ENCODE measurements around the gene TPRG1L. TPM values are rescaled to one million over a fixed set of nuclear protein-coding genes. Genes with fewer than 3 reads are reported as not detected.
A peak's percentile ranks its signal among the peaks of the same experiment; 100 is the strongest.

Gene TPRG1L
- total RNA-seq, 1 donor from 2014 or later = 47.5 TPM

DNA sequence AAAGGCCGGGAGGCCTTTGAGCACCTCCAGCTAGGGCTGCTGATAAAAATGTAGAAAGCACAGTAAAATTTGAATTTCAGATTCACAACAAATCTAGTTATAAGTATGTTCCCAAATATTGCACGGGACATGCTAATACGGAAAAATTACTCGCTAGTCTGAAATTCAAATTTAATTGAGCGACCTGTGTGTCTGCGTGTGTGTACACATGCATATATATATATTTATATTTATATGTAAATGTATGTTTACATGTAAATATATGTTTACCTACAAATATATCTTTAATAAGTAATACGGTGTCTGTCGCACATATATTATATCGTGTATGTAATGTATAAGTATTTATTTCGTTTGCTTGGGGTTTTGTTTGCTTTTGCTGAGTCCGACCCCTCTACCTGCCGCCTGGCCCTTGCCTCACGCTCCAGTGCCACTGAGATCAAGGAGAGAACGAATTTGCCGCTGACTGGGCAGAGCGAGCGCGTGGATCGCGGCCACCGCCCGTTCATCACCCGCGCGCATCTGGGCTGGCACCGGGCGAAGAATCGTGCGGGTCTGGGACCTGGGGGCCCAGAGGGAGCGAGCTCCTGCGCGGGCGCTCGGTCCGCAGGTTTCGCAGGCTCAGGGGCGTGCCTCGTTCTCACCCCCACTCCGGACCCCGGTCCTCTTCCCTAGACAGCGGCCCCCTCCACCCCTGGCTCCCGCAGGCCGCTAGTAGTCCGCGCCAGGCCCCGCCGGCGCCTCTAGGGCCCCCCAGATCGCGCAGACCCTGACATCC, 25.6 kb downstream of the TPRG1L start:
- TF ChIP-seq, protein P1, sequence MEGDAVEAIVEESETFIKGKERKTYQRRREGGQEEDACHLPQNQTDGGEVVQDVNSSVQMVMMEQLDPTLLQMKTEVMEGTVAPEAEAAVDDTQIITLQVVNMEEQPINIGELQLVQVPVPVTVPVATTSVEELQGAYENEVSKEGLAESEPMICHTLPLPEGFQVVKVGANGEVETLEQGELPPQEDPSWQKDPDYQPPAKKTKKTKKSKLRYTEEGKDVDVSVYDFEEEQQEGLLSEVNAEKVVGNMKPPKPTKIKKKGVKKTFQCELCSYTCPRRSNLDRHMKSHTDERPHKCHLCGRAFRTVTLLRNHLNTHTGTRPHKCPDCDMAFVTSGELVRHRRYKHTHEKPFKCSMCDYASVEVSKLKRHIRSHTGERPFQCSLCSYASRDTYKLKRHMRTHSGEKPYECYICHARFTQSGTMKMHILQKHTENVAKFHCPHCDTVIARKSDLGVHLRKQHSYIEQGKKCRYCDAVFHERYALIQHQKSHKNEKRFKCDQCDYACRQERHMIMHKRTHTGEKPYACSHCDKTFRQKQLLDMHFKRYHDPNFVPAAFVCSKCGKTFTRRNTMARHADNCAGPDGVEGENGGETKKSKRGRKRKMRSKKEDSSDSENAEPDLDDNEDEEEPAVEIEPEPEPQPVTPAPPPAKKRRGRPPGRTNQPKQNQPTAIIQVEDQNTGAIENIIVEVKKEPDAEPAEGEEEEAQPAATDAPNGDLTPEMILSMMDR (IDR thresholded peaks at IDR 0.05) = no peak
- peaks cover 38% of the 10 kb centered on the region for H3K4me1 ChIP-seq
- DNase-seq (peak; percentile 56), ATAC-seq (no peak)
- peaks cover 20% of the 10 kb centered on the region for H3K36me3 ChIP-seq
- intact Hi-C loops (cut with DNase I) = no loop called here
- H3K27ac ChIP-seq = no peak overlapping the region
- H3K27me3 ChIP-seq = peaks cover 40% of the 10 kb centered on the region
- peak overlapping the region; percentile 99 for H3K4me3 ChIP-seq
- H3K9me3 ChIP-seq = no peaks in the 10 kb centered on the region

GRCh38 chr1:3651026-3651929, 26.5 kb downstream of the TPRG1L start:
- peak overlapping the region; percentile 29 for H3K4me3 ChIP-seq

DNA sequence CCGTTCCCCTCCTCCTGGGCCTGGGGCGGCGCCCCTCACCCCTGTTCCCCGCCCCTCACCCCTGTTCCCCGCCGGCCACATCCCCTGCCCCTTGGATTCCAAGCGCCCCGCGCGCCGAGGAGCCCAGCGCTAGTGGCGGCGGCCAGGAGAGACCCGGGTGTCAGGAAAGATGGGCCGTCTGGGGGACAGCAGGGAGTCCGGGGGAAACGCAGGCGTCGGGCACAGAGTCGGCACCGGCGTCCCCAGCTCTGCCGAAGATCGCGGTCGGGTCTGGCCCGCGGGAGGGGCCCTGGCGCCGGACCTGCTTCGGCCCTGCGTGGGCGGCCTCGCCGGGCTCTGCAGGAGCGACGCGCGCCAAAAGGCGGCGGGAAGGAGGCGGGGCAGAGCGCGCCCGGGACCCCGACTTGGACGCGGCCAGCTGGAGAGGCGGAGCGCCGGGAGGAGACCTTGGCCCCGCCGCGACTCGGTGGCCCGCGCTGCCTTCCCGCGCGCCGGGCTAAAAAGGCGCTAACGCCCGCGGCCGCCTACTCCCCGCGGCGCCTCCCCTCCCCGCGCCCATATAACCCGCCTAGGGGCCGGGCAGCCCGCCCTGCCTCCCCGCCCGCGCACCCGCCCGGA, 27.2 kb downstream of the TPRG1L start, which contains the start of gene TP73:
Gene TP73, plus strand, starts transcription at position 587 of the 618 bp plus-strand sequence. CDS start 29,850 bp downstream, outside the sequence.
- TF ChIP-seq, protein P1 (IDR thresholded peaks at IDR 0.05) = no peak
- Histone ChIP-seq H3K4me1 (peaks cover 38% of the 10 kb centered on the region), H3K9me3 (no peaks in the 10 kb centered on the region), H3K4me3 (peak within 1 kb of the TSS; percentile 29), H3K27me3 (peaks cover 40% of the 10 kb centered on the region), H3K36me3 (peaks cover 4% of the 10 kb centered on the region), H3K27ac (no peak within 1 kb of the TSS)
- ATAC-seq = peak; percentile 8
- intact Hi-C loops (cut with DNase I) = no loop called here
- DNase-seq = peak; percentile 62

More at GRCh38 chr1:3651026-3651929, 26.5 kb downstream of the TPRG1L start:
- H3K36me3 ChIP-seq = peaks cover 12% of the 10 kb centered on the region
- peaks cover 38% of the 10 kb centered on the region for H3K4me1 ChIP-seq
- no peaks in the 10 kb centered on the region for H3K9me3 ChIP-seq
- intact Hi-C loops (cut with DNase I) = no loop called here
- no peak overlapping the region for H3K27ac ChIP-seq
- TF ChIP-seq, protein P1 (IDR thresholded peaks at IDR 0.05) = no peak
- peaks cover 40% of the 10 kb centered on the region for H3K27me3 ChIP-seq
- peak; percentile 64 for DNase-seq
- ATAC-seq = no peak

DNA sequence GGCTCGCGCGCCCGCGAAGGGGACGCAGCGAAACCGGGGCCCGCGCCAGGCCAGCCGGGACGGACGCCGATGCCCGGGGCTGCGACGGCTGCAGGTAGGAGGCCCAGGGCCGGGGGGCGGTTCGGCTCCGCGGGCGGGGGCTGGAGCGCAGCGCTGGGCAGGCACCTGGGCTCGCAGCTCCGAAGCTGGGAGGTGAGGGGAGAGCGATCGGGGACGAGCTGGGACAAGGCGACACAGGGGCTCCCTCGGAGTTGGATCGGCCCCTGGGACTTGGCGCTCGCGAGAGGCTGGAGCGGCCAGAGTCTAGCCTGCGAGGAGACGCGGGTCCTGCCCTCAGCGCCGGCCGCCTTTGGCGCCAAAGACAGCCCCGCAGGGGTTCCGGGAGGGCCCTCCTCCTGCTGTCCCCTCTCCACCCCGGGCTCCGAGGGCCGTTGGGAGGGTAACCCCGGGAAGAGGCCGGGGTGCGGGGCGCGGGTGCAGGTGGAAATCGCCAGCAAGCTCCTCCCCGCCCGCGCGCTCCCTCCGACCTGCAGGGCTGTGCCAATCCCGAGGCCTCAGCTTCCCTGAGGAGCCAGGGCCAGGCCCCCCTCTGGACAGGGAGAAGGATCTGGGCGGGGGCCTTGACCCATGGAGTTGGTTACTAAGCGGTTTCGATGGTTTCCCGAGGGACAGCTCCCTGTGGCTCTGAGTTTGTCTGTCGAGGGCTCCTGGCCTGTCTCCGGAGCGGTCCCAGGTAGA, 27.9 kb downstream of the TPRG1L start:
- intact Hi-C loops (cut with DNase I) = no loop called here
- peak overlapping the region; percentile 29 for H3K4me3 ChIP-seq
- peaks cover 46% of the 10 kb centered on the region for H3K27me3 ChIP-seq
- no peaks in the 10 kb centered on the region for H3K9me3 ChIP-seq
- DNase-seq = peak; percentile 69
- H3K36me3 ChIP-seq = no peaks in the 10 kb centered on the region
- no peak overlapping the region for H3K27ac ChIP-seq
- ATAC-seq = peak; percentile 4
- peaks cover 38% of the 10 kb centered on the region for H3K4me1 ChIP-seq
- TF ChIP-seq, protein P1 (IDR thresholded peaks at IDR 0.05) = no peak

- no peak for DNase-seq
- intact Hi-C loops (cut with DNase I) = no loop called here
Measured at GRCh38 chr1:3653286-3653618, 28.4 kb downstream of the TPRG1L start.

More at GRCh38 chr1:3653286-3653618, 28.4 kb downstream of the TPRG1L start:
- Histone ChIP-seq H3K27me3 (peaks cover 49% of the 10 kb centered on the region), H3K4me3 (no peak overlapping the region), H3K9me3 (no peaks in the 10 kb centered on the region), H3K36me3 (no peaks in the 10 kb centered on the region), H3K4me1 (peaks cover 37% of the 10 kb centered on the region), H3K27ac (no peak overlapping the region)
- no peak for ATAC-seq
- TF ChIP-seq, protein P1 (IDR thresholded peaks at IDR 0.05) = no peak

All from upper lobe of right lung (tissue), 1 donor.